ENCODE data around the gene GRM4.
A peak's percentile ranks its signal among the peaks of the same experiment; 100 is the strongest.

GRM4 gene

DNA sequence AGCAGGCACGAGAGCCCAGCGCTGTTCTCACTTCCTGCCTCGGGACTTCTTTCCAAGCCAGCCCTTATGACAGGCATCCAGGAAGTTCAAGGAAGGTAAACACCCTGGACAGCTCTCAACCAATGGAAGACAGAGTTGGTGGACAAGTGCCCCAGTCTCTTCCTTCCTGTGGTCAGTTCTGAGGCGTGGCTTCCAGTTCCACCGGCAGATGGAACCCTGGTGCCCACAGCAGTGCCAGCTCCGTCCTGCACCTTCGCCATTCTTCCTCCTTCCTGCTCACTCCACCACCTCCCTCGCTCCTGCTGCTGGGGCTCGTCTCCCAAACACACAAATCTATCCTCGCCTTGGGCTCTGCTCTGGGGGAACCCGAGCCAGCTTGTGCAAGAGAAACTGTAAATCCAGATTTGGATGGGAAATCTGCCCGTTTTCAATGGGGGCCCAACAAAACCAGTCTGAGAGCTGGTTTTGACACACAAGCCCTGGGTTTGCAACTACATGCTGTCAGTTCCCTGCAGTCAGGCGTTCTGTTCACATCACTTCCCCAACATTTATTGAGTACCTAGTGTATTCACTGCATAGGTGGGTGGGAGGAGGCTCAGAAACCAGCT, 162.7 kb downstream of the GRM4 start:
- Histone ChIP-seq H3K4ac (ENCODE audit: low read depth in 1 of 2, low read length in 2 of 2) (no peak overlapping the region), H3K36me3 (ENCODE audit: control insufficient read depth in 1 of 2, insufficient read depth in 2 of 2, low read depth in 1 of 2, low read length in 2 of 2) (no peaks in the 10 kb centered on the region), H3K27ac (ENCODE audit: low read length, poor library complexity, severe bottlenecking) (no peak overlapping the region), H2BK5ac (ENCODE audit: low read depth, low read length, poor library complexity, severe bottlenecking) (no peak overlapping the region), H3K9ac (ENCODE audit: low read length) (no peak overlapping the region), H3K14ac (ENCODE audit: low read length in 2 of 2) (no peak overlapping the region), H2AK5ac (ENCODE audit: low read length, severe bottlenecking) (no peak overlapping the region), H3K4me2 (ENCODE audit: low read length, poor library complexity, severe bottlenecking) (no peak overlapping the region), H3K27me3 (ENCODE audit: control insufficient read depth in 1 of 2, insufficient read depth in 1 of 2, low read length in 2 of 2) (peaks cover 13 to 58% of the 10 kb centered on the region in 2 experiments), H3K23ac (ENCODE audit: low read length in 2 of 2) (no peak overlapping the region), H4K8ac (ENCODE audit: low read length) (no peak overlapping the region), H2BK120ac (ENCODE audit: low read depth, low read length) (no peak overlapping the region), H2BK12ac (ENCODE audit: low read length in 2 of 2) (no peak overlapping the region), H3K9me3 (ENCODE audit: control insufficient read depth, low read length) (no peaks in the 10 kb centered on the region), H3K4me1 (ENCODE audit: control insufficient read depth, insufficient read depth, low read depth, low read length) (no peaks in the 10 kb centered on the region), H2AFZ (ENCODE audit: low read depth, low read length) (no peak overlapping the region), H3K18ac (ENCODE audit: low read depth in 1 of 2, low read length in 2 of 2) (no peak overlapping the region), H3K4me3 (ENCODE audit: insufficient read depth in 1 of 2, low read depth in 1 of 2, low read length in 2 of 2) (no peak overlapping the region), H4K91ac (ENCODE audit: low read length) (no peak overlapping the region), H3K79me1 (replicated peaks; ENCODE audit: low read length, poor library complexity, severe bottlenecking) (no peaks in the 10 kb centered on the region), H2BK15ac (ENCODE audit: low read depth, poor library complexity, severe bottlenecking) (no peak overlapping the region)
- 75% methylated on average over 12 of the region's 13 CpGs for WGBS
- peak; percentile 6 for DNase-seq

DNA sequence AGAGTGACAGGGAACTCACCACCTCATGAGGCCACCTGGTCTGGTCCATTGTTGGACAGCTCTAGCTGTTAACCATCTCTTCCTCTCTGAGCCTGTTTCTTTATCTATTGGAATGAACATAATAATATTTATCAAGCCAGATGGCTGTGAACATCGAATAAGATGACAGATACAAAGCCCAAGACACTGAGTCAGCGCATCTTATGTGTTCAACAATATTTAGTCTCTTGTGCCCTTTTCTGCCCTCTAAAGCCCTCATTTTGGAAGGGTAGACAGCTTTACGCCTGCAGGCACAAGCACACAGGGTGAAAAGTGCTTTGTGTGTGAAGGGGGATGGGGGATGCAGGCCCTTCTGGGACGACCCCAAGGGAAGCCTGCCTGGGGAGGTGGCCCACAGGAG, 164.0 kb downstream of the GRM4 start:
- Histone ChIP-seq H3K9ac (ENCODE audit: low read length) (no peak overlapping the region), H3K4me2 (ENCODE audit: low read length, poor library complexity, severe bottlenecking) (no peak overlapping the region), H3K4me3 (ENCODE audit: insufficient read depth in 1 of 2, low read depth in 1 of 2, low read length in 2 of 2) (no peak overlapping the region), H2AK5ac (ENCODE audit: low read length, severe bottlenecking) (no peak overlapping the region), H3K9me3 (ENCODE audit: control insufficient read depth, low read length) (no peaks in the 10 kb centered on the region), H4K8ac (ENCODE audit: low read length) (no peak overlapping the region), H3K14ac (ENCODE audit: low read length in 2 of 2) (no peak overlapping the region), H3K79me1 (replicated peaks; ENCODE audit: low read length, poor library complexity, severe bottlenecking) (no peaks in the 10 kb centered on the region), H3K27me3 (ENCODE audit: control insufficient read depth in 1 of 2, insufficient read depth in 1 of 2, low read length in 2 of 2) (peaks cover 19 to 60% of the 10 kb centered on the region in 2 experiments), H2AFZ (ENCODE audit: low read depth, low read length) (no peak overlapping the region), H2BK120ac (ENCODE audit: low read depth, low read length) (no peak overlapping the region), H2BK12ac (ENCODE audit: low read length in 2 of 2) (no peak overlapping the region), H2BK5ac (ENCODE audit: low read depth, low read length, poor library complexity, severe bottlenecking) (no peak overlapping the region), H3K4ac (ENCODE audit: low read depth in 1 of 2, low read length in 2 of 2) (no peak overlapping the region), H4K91ac (ENCODE audit: low read length) (no peak overlapping the region), H3K36me3 (ENCODE audit: control insufficient read depth in 1 of 2, insufficient read depth in 2 of 2, low read depth in 1 of 2, low read length in 2 of 2) (no peaks in the 10 kb centered on the region), H3K18ac (ENCODE audit: low read depth in 1 of 2, low read length in 2 of 2) (no peak overlapping the region), H2BK15ac (ENCODE audit: low read depth, poor library complexity, severe bottlenecking) (no peak overlapping the region), H3K4me1 (ENCODE audit: control insufficient read depth, insufficient read depth, low read depth, low read length) (no peaks in the 10 kb centered on the region), H3K27ac (ENCODE audit: low read length, poor library complexity, severe bottlenecking) (no peak overlapping the region), H3K23ac (ENCODE audit: low read length in 2 of 2) (no peak overlapping the region)
- WGBS: 84% methylated on average over 3 of the region's 4 CpGs
- no peak for DNase-seq

DNA sequence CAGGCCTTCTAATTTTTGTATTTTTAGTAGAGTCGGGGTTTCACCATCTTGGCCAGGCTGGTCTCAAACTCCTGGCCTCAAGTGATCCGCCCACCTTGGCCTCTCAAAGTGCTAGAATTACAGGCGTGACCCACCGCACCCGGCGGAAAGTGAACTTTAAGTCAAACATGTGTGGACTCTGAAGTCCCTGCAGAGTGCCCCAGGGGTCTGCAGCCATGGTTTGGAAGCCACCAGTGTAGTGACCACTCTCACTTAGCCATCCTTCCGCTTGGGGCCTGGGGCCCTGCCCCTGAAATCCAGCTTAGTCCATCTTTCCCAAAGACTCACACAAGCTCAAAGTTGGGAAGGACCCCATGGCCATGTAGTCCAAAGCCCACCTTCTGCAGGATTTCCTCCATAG, 164.5 kb downstream of the GRM4 start:
- WGBS: 92% methylated on average over 7 of the region's 7 CpGs
- no peak overlapping the region for H4K8ac ChIP-seq (ENCODE audit: low read length)
- H3K4me2 ChIP-seq (ENCODE audit: low read length, poor library complexity, severe bottlenecking): no peak overlapping the region

DNA sequence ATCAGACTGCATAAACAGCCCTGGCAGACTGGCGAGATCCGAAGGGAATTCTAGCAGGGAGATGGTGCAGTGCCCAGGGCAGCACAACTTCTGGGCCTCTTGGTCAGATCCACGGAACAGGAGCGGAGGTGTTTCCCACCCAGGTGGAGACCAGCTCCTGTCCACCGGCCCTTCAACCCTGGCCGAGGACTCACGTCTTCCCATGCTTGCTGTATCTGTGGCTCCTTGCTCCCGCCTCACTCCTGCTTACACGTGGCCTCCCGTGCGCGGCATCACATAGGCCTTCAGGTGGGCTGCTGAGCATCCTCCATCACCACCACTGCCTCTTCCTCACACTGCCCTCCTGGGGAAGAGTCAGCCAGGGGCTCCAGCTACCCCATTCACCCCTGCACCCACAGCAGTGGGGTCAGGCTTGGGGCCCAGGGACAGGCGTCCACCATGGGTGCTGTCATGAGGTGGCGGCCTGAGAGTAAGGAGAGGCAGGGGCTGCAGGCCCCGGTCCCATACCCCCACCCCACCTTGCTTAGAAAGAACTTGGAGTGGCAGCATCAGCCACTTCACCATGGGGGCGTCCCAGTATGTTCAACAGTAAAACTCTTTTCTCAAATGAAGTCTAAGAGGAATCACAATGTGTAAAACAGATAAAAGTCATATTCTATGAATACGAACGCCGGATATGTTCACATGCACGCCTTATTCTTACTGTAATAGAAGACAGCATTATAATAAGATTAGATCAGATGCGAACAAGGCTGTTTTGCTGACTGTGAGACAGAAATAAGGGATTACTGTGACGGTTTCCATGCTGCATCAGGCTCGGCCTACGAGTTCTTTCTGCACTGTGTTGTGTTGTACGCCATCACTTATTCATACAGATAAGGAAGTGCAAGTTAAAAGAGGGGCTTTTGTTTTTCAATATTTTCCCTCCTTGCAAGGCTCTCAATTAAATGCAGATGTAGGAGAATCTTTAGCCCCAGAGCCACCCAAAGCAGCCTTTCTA, 165.4 kb downstream of the GRM4 start:
- H4K8ac ChIP-seq (ENCODE audit: low read length): no peak overlapping the region
- WGBS: 84% methylated on average over 21 of the region's 25 CpGs

More for the DNA sequence above, 164.5 kb downstream of the GRM4 start:
- Histone ChIP-seq H3K79me1 (replicated peaks; ENCODE audit: low read length, poor library complexity, severe bottlenecking) (no peaks in the 10 kb centered on the region), H2BK15ac (ENCODE audit: low read depth, poor library complexity, severe bottlenecking) (no peak overlapping the region), H3K27me3 (ENCODE audit: control insufficient read depth in 1 of 2, insufficient read depth in 1 of 2, low read length in 2 of 2) (peaks cover 24 to 60% of the 10 kb centered on the region in 2 experiments), H3K9ac (ENCODE audit: low read length) (no peak overlapping the region), H2AFZ (ENCODE audit: low read depth, low read length) (no peak overlapping the region), H4K91ac (ENCODE audit: low read length) (no peak overlapping the region), H3K27ac (ENCODE audit: low read length, poor library complexity, severe bottlenecking) (no peak overlapping the region), H3K9me3 (ENCODE audit: control insufficient read depth, low read length) (no peaks in the 10 kb centered on the region), H3K18ac (ENCODE audit: low read depth in 1 of 2, low read length in 2 of 2) (no peak overlapping the region), H2BK120ac (ENCODE audit: low read depth, low read length) (no peak overlapping the region), H3K4me1 (ENCODE audit: control insufficient read depth, insufficient read depth, low read depth, low read length) (no peaks in the 10 kb centered on the region), H3K23ac (ENCODE audit: low read length in 2 of 2) (no peak overlapping the region), H3K14ac (ENCODE audit: low read length in 2 of 2) (no peak overlapping the region), H2BK12ac (ENCODE audit: low read length in 2 of 2) (no peak overlapping the region), H3K4me3 (ENCODE audit: insufficient read depth in 1 of 2, low read depth in 1 of 2, low read length in 2 of 2) (no peak overlapping the region), H3K4ac (ENCODE audit: low read depth in 1 of 2, low read length in 2 of 2) (no peak overlapping the region), H2BK5ac (ENCODE audit: low read depth, low read length, poor library complexity, severe bottlenecking) (no peak overlapping the region), H2AK5ac (ENCODE audit: low read length, severe bottlenecking) (no peak overlapping the region), H3K36me3 (ENCODE audit: control insufficient read depth in 1 of 2, insufficient read depth in 2 of 2, low read depth in 1 of 2, low read length in 2 of 2) (no peaks in the 10 kb centered on the region)
- DNase-seq: no peak

More for the DNA sequence above, 165.4 kb downstream of the GRM4 start:
- no peaks in the 10 kb centered on the region for H3K79me1 ChIP-seq (replicated peaks; ENCODE audit: low read length, poor library complexity, severe bottlenecking)
- H2BK5ac ChIP-seq (ENCODE audit: low read depth, low read length, poor library complexity, severe bottlenecking): no peak overlapping the region
- no peak overlapping the region for H3K27ac ChIP-seq (ENCODE audit: low read length, poor library complexity, severe bottlenecking)
- no peak overlapping the region for H2BK12ac ChIP-seq (ENCODE audit: low read length in 2 of 2)
- no peak overlapping the region for H3K9ac ChIP-seq (ENCODE audit: low read length)
- H3K23ac ChIP-seq (ENCODE audit: low read length in 2 of 2): no peak overlapping the region
- no peak overlapping the region for H2BK15ac ChIP-seq (ENCODE audit: low read depth, poor library complexity, severe bottlenecking)
- H3K18ac ChIP-seq (ENCODE audit: low read depth in 1 of 2, low read length in 2 of 2): no peak overlapping the region
- H2BK120ac ChIP-seq (ENCODE audit: low read depth, low read length): no peak overlapping the region
- no peaks in the 10 kb centered on the region for H3K9me3 ChIP-seq (ENCODE audit: control insufficient read depth, low read length)
- no peak overlapping the region for H2AK5ac ChIP-seq (ENCODE audit: low read length, severe bottlenecking)
- DNase-seq: no peak
- no peak overlapping the region for H4K91ac ChIP-seq (ENCODE audit: low read length)
- H3K4me1 ChIP-seq (ENCODE audit: control insufficient read depth, insufficient read depth, low read depth, low read length): no peaks in the 10 kb centered on the region
- H3K27me3 ChIP-seq (ENCODE audit: control insufficient read depth in 1 of 2, insufficient read depth in 1 of 2, low read length in 2 of 2): peaks cover 33 to 58% of the 10 kb centered on the region in 2 experiments
- H3K36me3 ChIP-seq (ENCODE audit: control insufficient read depth in 1 of 2, insufficient read depth in 2 of 2, low read depth in 1 of 2, low read length in 2 of 2): no peaks in the 10 kb centered on the region
- H3K14ac ChIP-seq (ENCODE audit: low read length in 2 of 2): no peak overlapping the region
- H3K4me2 ChIP-seq (ENCODE audit: low read length, poor library complexity, severe bottlenecking): no peak overlapping the region
- no peak overlapping the region for H2AFZ ChIP-seq (ENCODE audit: low read depth, low read length)
- no peak overlapping the region for H3K4me3 ChIP-seq (ENCODE audit: insufficient read depth in 1 of 2, low read depth in 1 of 2, low read length in 2 of 2)
- no peak overlapping the region for H3K4ac ChIP-seq (ENCODE audit: low read depth in 1 of 2, low read length in 2 of 2)

Data from mesenchymal stem cell (in vitro differentiated cells and primary cell).